GM19328 (cell line): ENCODE results near the gene PROM1.

ENCODE experiments used
- ATAC-seq: cut with Tn5 transposase; IDR thresholded peaks from one replicate; pipeline ENCODE4 v1.9.1; 2021; ENCODE audit warnings: mild to moderate bottlenecking, moderate library complexity; ENCODE audit not compliant: unreplicated experiment

PROM1 gene

DNA sequence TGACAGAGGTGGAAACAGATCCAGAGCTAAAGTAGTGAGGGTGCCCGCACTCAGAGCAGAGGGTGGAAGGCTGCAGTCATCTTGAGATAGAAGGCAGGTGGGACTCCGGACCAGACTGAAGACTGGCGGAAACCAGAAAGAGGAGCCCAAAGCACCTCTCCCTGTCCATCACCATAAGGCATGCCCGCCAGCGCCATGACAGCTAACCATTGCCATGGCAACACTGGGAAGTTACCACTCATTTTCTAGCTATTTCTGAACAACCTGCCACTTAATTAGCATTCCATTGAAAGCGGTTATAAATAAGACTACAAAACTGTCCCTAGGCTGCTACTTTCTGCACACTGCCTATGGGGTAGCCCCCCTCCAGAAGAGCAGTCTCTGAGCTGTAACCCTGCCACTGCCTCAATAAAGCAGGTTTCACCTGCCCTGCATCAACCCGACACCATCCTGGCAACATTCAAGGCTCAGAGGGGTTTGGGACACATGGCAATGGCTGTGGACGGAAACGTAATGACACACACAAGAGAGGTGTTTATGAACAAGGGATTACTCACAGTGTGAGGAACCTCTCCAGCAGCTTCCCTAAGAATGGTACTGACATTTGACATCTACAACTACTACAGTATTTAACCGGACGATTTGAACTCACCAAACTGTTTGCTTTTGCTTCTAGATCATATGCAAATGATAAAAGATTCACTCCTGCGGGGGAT lies 93.1 kb downstream of the PROM1 start:
- no peak for ATAC-seq

GRCh38 chr4:15989424-15989823 lies 94.4 kb downstream of the PROM1 start:
- no peak for ATAC-seq

- ATAC-seq: no peak
Measured at GRCh38 chr4:15988222-15988621, 95.6 kb downstream of the PROM1 start.

- ATAC-seq: no peak
Measured at GRCh38 chr4:15986907-15987306, 96.9 kb downstream of the PROM1 start.

DNA sequence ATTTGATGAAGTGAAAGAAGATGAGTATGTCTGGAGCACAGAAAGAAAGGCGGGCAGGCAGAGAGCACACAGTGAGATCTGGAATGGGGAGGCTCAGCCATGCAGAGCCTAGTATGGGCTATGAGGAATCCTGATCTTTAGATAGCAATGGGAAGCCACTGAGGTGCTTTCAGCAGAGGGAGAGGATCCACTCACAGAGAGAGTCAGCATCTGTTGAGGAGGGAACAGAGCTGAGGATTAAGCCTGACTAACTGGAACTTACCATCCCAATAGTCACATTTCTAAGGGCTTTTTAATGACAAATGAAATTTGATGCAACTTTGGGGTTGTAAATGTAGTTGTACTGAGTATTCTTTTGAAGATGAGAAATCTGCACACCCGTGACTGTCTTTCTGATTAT lies 100.2 kb downstream of the PROM1 start:
- ATAC-seq: no peak

- ATAC-seq: no peak
Measured at GRCh38 chr4:15982842-15983524, 100.8 kb downstream of the PROM1 start.

GRCh38 chr4:15976456-15977447 lies 107.1 kb downstream of the PROM1 start:
- no peak for ATAC-seq

GRCh38 chr4:15971068-15971801 lies 112.6 kb downstream of the PROM1 start:
- ATAC-seq: no peak

GRCh38 chr4:15968551-15969300 lies 115.1 kb downstream of the PROM1 start:
- ATAC-seq: no peak

- ATAC-seq: no peak
Measured at GRCh38 chr4:15965325-15965724, 118.5 kb downstream of the PROM1 start.

DNA sequence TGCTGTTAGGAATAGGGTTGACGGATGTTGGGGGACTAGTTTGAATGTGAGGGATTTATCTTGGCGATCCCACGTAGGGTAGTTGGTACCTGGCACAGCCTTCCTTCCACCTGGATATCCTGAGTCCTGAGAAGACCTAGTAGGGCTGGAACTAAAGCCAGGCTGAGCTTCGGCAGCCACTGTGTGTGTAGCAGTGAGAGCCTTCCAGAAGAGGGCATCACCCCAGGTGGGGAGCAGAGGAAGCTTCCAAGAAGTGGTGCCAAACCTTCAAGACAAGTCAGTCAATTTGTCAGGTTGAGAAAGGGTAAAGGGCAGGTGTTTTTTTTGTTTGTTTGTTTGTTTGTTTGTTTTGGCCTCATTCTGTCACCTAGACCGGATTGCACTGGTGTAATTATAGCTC lies 119.7 kb downstream of the PROM1 start:
- ATAC-seq: no peak

- ATAC-seq: peak; percentile 71
Measured at GRCh38 chr4:15963576-15963975, 120.2 kb downstream of the PROM1 start.

DNA sequence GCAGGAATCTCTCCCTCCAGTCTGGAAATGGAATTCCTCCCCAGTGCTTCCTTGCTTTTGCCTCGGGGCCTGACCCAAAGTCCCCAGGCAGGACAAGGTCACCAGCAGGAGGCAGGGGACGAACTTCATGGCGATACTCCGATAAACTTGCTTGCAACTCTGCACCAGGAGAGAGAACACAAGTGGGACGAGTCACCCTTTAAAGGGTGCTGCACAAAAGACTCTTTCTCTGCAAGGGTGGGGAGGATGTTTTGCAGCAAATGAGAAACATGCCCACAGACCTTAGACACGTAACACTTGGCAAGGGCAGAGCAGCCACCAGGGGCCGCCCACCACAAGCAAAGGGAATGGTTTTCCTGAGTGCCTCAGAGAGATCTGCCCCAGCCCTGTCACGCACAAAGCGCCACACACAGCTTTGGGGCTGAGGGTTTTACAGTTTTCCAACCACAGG lies 120.8 kb downstream of the PROM1 start, which contains the start of gene FGFBP2:
TSS of gene FGFBP2 (minus strand) at position 175 of the 451 bp plus-strand sequence. CDS start at position 129, 46 bp downstream.
- ATAC-seq: peak; percentile 70

GRCh38 chr4:15961781-15962510 lies 121.9 kb downstream of the PROM1 start:
- ATAC-seq: no peak

- no peak for ATAC-seq
Measured at GRCh38 chr4:15958562-15958961, 125.3 kb downstream of the PROM1 start.

GRCh38 chr4:15956179-15956850 lies 127.5 kb downstream of the PROM1 start:
- ATAC-seq: peak; percentile 88

GRCh38 chr4:15955670-15956069 lies 128.2 kb downstream of the PROM1 start:
- ATAC-seq: no peak

DNA sequence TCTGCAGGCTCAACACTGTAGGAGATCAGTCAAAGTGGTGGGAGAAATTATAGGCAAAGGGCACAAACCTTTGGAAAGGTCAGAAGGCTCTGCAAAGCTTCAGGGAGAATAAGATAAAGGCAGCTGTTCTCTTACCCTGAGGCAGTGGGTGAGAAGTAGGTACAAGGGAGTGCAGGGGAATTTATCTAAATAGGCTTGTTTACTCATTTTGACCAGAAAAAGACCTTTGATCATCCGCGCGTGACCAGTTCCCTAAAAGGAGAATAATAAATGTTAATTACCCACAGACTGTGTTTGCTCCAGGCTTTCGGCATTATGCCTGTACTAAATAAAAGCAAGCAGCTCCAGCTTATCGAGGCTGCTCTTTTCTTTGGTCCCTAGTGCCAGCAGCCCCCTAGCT lies 130.2 kb downstream of the PROM1 start:
- no peak for ATAC-seq
